Neural cell (in vitro differentiated cells): ENCODE results near the gene PRRC2B.

Source experiments
- EP300 ChIP-seq: fragments of 450-650 bp; conservative IDR thresholded peaks from 2 replicates; pipeline ENCODE4 v1.6.1; 2014; ENCODE audit warnings: antibody characterized with exemption, mild to moderate bottlenecking, moderate library complexity; ENCODE audit not compliant: poor library complexity, severe bottlenecking
- TF ChIP-seq, protein P1 (sequence below): fragments of 450-650 bp; IDR thresholded peaks from 2 replicates; pipeline ENCODE4 v1.5.1; 2014; ENCODE audit warnings: antibody characterized with exemption, mild to moderate bottlenecking, moderate library complexity; ENCODE audit not compliant: poor library complexity, severe bottlenecking

DNA sequence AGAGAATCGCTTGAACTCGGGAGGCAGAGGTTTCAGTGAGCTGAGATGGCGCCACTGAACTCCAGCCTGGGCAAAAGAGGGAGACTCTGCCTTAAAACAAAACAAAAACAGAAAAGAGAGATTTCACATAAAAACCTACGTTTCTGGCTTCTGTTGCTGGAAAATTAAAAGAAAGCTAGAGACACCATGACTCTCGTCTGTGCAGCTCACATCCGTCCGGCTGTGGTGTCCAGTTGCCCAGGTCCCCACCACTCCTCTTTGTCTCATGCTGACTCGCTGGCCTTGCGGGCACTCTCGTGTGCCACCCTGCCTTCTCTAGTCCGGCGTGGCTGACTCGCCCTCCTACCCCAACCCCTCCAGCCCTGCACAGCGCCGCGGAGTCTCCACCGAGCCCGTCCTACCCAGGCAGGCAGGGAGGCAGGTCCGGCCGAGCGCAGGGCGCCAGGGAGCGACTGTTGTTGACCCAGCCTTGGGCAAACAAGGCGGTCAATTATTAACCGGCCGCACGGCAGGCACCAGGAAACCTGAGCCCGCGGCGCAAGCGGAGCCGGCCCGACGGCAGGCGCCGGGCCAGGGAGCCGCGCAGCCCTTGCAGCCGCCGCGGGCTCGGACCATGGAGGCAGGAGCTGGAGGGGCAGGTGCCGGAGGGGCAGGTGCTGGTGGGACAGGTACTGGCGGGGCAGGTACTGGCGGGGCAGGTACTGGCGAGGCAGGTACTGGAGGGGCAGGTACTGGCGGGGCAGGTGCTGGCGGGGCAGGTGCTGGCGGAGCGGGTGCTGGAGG lies 151.3 kb downstream of the PRRC2B start, which contains the start of gene PRRT1B:
- TF ChIP-seq, protein P1, sequence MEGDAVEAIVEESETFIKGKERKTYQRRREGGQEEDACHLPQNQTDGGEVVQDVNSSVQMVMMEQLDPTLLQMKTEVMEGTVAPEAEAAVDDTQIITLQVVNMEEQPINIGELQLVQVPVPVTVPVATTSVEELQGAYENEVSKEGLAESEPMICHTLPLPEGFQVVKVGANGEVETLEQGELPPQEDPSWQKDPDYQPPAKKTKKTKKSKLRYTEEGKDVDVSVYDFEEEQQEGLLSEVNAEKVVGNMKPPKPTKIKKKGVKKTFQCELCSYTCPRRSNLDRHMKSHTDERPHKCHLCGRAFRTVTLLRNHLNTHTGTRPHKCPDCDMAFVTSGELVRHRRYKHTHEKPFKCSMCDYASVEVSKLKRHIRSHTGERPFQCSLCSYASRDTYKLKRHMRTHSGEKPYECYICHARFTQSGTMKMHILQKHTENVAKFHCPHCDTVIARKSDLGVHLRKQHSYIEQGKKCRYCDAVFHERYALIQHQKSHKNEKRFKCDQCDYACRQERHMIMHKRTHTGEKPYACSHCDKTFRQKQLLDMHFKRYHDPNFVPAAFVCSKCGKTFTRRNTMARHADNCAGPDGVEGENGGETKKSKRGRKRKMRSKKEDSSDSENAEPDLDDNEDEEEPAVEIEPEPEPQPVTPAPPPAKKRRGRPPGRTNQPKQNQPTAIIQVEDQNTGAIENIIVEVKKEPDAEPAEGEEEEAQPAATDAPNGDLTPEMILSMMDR, result no peak
- no peak for TF ChIP-seq EP300
